GM23248 (cell line): ENCODE data around the gene MEGF6. TPM values are rescaled to one million over a fixed set of nuclear protein-coding genes. Genes with fewer than 3 reads are reported as not detected.

ENCODE experiments used
- DNase-seq: peaks from one replicate; pipeline ENCODE4 v3.0.0-alpha.2; 2015
- H2AFZ ChIP-seq: fragments of 200-600 bp; sonication (generic); 2 replicates; pipeline ENCODE4 v1.6.1; 2016; ENCODE audit warnings: antibody characterized with exemption
- H3F3A ChIP-seq: fragments of 200-600 bp; sonication (generic); 2 replicates; pipeline ENCODE4 v1.6.1; 2016; ENCODE audit warnings: mild to moderate bottlenecking, antibody characterized with exemption, mixed run types; ENCODE audit not compliant: insufficient read depth
- H3K27ac ChIP-seq: fragments of 200-600 bp; sonication (generic); 2 replicates; pipeline ENCODE4 v1.5.1; 2016; ENCODE audit warnings: mild to moderate bottlenecking
- H3K27me3 ChIP-seq: fragments of 200-600 bp; sonication (generic); replicated peaks from 2 replicates; pipeline ENCODE4 v1.6.1; 2016; ENCODE audit warnings: mild to moderate bottlenecking; ENCODE audit not compliant: insufficient read depth
- H3K36me3 ChIP-seq: fragments of 200-600 bp; sonication (generic); 2 replicates; pipeline ENCODE4 v1.6.1; 2016; ENCODE audit warnings: low read depth, mild to moderate bottlenecking
- H3K4me1 ChIP-seq: fragments of 200-600 bp; sonication (generic); 2 replicates; pipeline ENCODE4 v1.6.1; 2016; ENCODE audit warnings: mild to moderate bottlenecking; ENCODE audit not compliant: insufficient read depth
- H3K4me2 ChIP-seq: fragments of 200-600 bp; sonication (generic); one replicate; pipeline ENCODE4 v1.6.1; 2016; ENCODE audit warnings: mild to moderate bottlenecking; ENCODE audit not compliant: unreplicated experiment
- H3K4me3 ChIP-seq: fragments of 200-600 bp; sonication (generic); 2 replicates; pipeline ENCODE4 v1.5.1; 2016; ENCODE audit warnings: mild to moderate bottlenecking
- H3K79me2 ChIP-seq: fragments of 200-600 bp; sonication (generic); 2 replicates; pipeline ENCODE4 v1.6.1; 2016; ENCODE audit warnings: mild to moderate bottlenecking; ENCODE audit not compliant: insufficient read depth
- H3K9ac ChIP-seq: fragments of 200-600 bp; sonication (generic); 2 replicates; pipeline ENCODE4 v1.6.1; 2016; ENCODE audit warnings: mild to moderate bottlenecking
- H3K9me2 ChIP-seq: fragments of 200-600 bp; sonication (generic); 2 replicates; pipeline ENCODE4 v1.6.1; 2016; ENCODE audit warnings: mixed run types, mild to moderate bottlenecking, moderate library complexity; ENCODE audit not compliant: insufficient read depth
- H3K9me3 ChIP-seq: fragments of 200-600 bp; sonication (generic); one replicate; pipeline ENCODE4 v1.6.1; 2017; ENCODE audit warnings: low read depth
- H4K20me1 ChIP-seq: fragments of 200-600 bp; sonication (generic); 2 replicates; pipeline ENCODE4 v1.6.0; 2016; ENCODE audit not compliant: insufficient read depth
- EZH2 ChIP-seq: fragments of 200-600 bp; sonication (generic); IDR thresholded peaks from 2 replicates; pipeline ENCODE4 v1.6.1; 2018; ENCODE audit warnings: antibody characterized with exemption, mild to moderate bottlenecking; ENCODE audit not compliant: insufficient read depth, poor library complexity, severe bottlenecking
- EZH2phosphoT487 ChIP-seq: fragments of 200-600 bp; sonication (generic); IDR thresholded peaks from 2 replicates; pipeline ENCODE4 v1.6.1; 2018; ENCODE audit warnings: antibody characterized with exemption, moderate library complexity, mild to moderate bottlenecking, low read depth; ENCODE audit not compliant: insufficient read depth
- WGBS, 2 experiments: methylation state at CpG; one replicate each; pipeline ENCODE4 v1.1.6; 2015 to 2017; ENCODE audit warnings: low lambda C conversion rate in 2 of 2, low coverage in 1 of 2; ENCODE audit errors: missing lambda C conversion rate in 2 of 2; 5-methylcytosine and 5-hydroxymethylcytosine counted together
- in situ Hi-C: fragments of 300-500 bp; cut with MboI; formaldehyde crosslinking; loops from 2 replicates; pipeline ENCODE4 v1.15.0; 2020
- polyA plus RNA-seq: library from polyadenylated mRNA; unstranded; fragments of >200 nt; fragmentation: Nextera tagmentation; extraction: Ambion mirVana; gene quantifications from 2 replicates; pipeline ENCODE4 v1.2.1, GENCODE V29; 2016
- total RNA-seq: library from RNA; depleted of rRNA; stranded (reverse); fragments of >200 nt; shearing (Covaris generic); gene quantifications from 2 replicates; pipeline ENCODE4 v1.2.3, GENCODE V29; 2014

MEGF6 gene
- total and polyA plus RNA-seq, 2 experiments from 2014 or later, result 37.9 to 108 TPM

- Histone ChIP-seq H3K9me2 (no peaks in the 10 kb centered on the region), H3K79me2 (no peaks in the 10 kb centered on the region), H3K27me3 (no peaks in the 10 kb centered on the region), H3K36me3 (no peaks in the 10 kb centered on the region), H3K4me2 (no peak overlapping the region), H3K9me3 (no peaks in the 10 kb centered on the region), H3F3A (no peaks in the 10 kb centered on the region), H3K9ac (no peak overlapping the region), H3K4me3 (no peak overlapping the region), H3K27ac (no peak overlapping the region), H2AFZ (no peak overlapping the region), H3K4me1 (peaks cover 8% of the 10 kb centered on the region), H4K20me1 (no peaks in the 10 kb centered on the region)
- WGBS, 2 experiments, result 87 to 89% methylated on average over 12 to 13 of the region's 13 CpGs
- TF ChIP-seq EZH2, result no peak
- no peak for TF ChIP-seq EZH2phosphoT487
- in situ Hi-C loops, result no loop called here
- DNase-seq, result no peak
Measured at GRCh38 chr1:3522112-3522511, 89.2 kb downstream of the MEGF6 start.

- Histone ChIP-seq H3F3A (no peaks in the 10 kb centered on the region), H3K9me3 (no peaks in the 10 kb centered on the region), H3K4me1 (peaks cover 8% of the 10 kb centered on the region), H2AFZ (no peak overlapping the region), H3K4me3 (no peak overlapping the region), H3K27me3 (no peaks in the 10 kb centered on the region), H4K20me1 (no peaks in the 10 kb centered on the region), H3K9ac (no peak overlapping the region), H3K27ac (no peak overlapping the region), H3K9me2 (no peaks in the 10 kb centered on the region), H3K36me3 (no peaks in the 10 kb centered on the region), H3K79me2 (no peaks in the 10 kb centered on the region), H3K4me2 (no peak overlapping the region)
- in situ Hi-C loops, result no loop called here
- DNase-seq, result no peak
- no peak for TF ChIP-seq EZH2
- no peak for TF ChIP-seq EZH2phosphoT487
- 80 to 81% methylated on average over 13 to 16 of the region's 16 CpGs for whole genome bisulfite sequencing, 2 experiments
Measured at GRCh38 chr1:3521426-3521825, 89.9 kb downstream of the MEGF6 start.

GRCh38 chr1:3520419-3521378 is 90.6 kb downstream of the MEGF6 start:
- in situ Hi-C loops, result no loop called here
- DNase-seq, result no peak
- 89% methylated on average over 23 to 24 of the region's 24 CpGs for WGBS, 2 experiments
- Histone ChIP-seq H4K20me1 (no peaks in the 10 kb centered on the region), H3K36me3 (no peaks in the 10 kb centered on the region), H3F3A (no peaks in the 10 kb centered on the region), H3K9me2 (no peaks in the 10 kb centered on the region), H3K9ac (no peak overlapping the region), H3K27ac (no peak overlapping the region), H3K27me3 (no peaks in the 10 kb centered on the region), H3K4me1 (peaks cover 8% of the 10 kb centered on the region), H2AFZ (no peak overlapping the region), H3K4me2 (no peak overlapping the region), H3K79me2 (no peaks in the 10 kb centered on the region), H3K9me3 (no peaks in the 10 kb centered on the region), H3K4me3 (no peak overlapping the region)
- TF ChIP-seq EZH2phosphoT487 (no peak), EZH2 (no peak)

GRCh38 chr1:3519301-3519885 is 91.9 kb downstream of the MEGF6 start:
- Histone ChIP-seq H3K27ac (no peak overlapping the region), H3K9me3 (no peaks in the 10 kb centered on the region), H3K27me3 (no peaks in the 10 kb centered on the region), H3K4me2 (no peak overlapping the region), H3F3A (no peaks in the 10 kb centered on the region), H3K9me2 (no peaks in the 10 kb centered on the region), H3K36me3 (no peaks in the 10 kb centered on the region), H3K4me3 (no peak overlapping the region), H4K20me1 (no peaks in the 10 kb centered on the region), H2AFZ (no peak overlapping the region), H3K79me2 (no peaks in the 10 kb centered on the region), H3K4me1 (peaks cover 8% of the 10 kb centered on the region), H3K9ac (no peak overlapping the region)
- no peak for DNase-seq
- no peak for TF ChIP-seq EZH2
- WGBS, 2 experiments, result 88 to 92% methylated on average over 21 to 27 of the region's 27 CpGs
- in situ Hi-C loops, result no loop called here
